Adrenal gland (tissue), 5 donors: Measurements from ENCODE around the gene UBL7.

Experiments
- POLR2A ChIP-seq, 2 donors: fragments of 450-650 bp; IDR thresholded peaks; one replicate each; pipeline ENCODE4 v1.6.1; 2017; ENCODE audit warnings: antibody characterized with exemption in 2 of 2, mild to moderate bottlenecking in 2 of 2, moderate library complexity in 1 of 2
- TF ChIP-seq, protein P1 (sequence below), 6 experiments: fragments of 450-650 bp in 4 of 6; fragments of 200-600 bp in 2 of 6; sonication (generic) in 1 of 6; IDR thresholded peaks; 1 replicate in 5 of 6; 2 replicates in 1 of 6; pipeline versions ENCODE4 v1.5.1 to v1.8.0; 2016 to 2021; ENCODE audit warnings: antibody characterized with exemption in 6 of 6, mild to moderate bottlenecking in 2 of 6, moderate library complexity in 1 of 6
- donor health status: DM: no; HTN: no; CAD: no.

- TF ChIP-seq, protein P1, sequence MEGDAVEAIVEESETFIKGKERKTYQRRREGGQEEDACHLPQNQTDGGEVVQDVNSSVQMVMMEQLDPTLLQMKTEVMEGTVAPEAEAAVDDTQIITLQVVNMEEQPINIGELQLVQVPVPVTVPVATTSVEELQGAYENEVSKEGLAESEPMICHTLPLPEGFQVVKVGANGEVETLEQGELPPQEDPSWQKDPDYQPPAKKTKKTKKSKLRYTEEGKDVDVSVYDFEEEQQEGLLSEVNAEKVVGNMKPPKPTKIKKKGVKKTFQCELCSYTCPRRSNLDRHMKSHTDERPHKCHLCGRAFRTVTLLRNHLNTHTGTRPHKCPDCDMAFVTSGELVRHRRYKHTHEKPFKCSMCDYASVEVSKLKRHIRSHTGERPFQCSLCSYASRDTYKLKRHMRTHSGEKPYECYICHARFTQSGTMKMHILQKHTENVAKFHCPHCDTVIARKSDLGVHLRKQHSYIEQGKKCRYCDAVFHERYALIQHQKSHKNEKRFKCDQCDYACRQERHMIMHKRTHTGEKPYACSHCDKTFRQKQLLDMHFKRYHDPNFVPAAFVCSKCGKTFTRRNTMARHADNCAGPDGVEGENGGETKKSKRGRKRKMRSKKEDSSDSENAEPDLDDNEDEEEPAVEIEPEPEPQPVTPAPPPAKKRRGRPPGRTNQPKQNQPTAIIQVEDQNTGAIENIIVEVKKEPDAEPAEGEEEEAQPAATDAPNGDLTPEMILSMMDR (IDR thresholded peaks at IDR 0.05) = no peak
- TF ChIP-seq POLR2A (IDR thresholded peaks at IDR 0.05) = no peak
Measured at GRCh38 chr15:74406992-74407705, 53.8 kb downstream of the UBL7 start.
